ENCODE measurements around the gene PATZ1.

PATZ1 gene

DNA sequence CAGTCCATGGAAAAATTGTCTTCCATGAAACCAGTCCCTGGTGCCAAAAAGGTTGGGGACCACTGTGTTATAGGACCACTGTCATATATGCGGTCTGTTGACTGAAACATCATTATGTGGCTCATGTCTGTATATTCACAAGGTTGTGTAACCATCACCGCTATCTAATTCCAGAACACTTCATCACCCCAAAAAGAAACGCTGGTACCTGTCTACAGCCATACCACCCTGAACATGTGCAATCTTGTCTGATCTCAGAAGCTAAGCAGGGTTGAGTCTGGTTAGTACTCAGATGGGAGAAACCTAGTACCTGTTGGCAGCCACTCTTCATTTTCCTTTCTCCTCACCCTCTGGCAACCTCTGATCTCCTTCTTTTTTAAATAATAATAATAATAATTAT is 41.0 kb downstream of the PATZ1 start:
- no peak for DNase-seq

DNA sequence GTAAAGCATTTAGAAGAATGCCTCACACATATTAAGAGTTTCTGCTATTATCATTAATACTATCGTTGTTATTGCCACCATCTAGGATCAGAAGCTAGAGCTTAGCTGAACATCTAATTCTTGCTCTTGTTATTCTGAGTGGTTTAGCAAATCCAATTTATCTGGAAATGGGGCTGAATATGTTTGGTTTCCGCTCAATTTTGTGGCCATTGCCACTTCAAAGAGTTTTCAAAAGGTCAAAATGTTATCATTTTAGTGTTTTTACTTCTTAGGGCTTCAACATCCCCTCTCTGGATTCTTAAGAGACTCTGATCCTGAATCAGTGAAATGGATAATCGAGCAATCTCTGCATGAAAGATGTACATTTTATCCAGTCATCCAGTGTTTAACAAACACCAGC is 43.6 kb downstream of the PATZ1 start:
- DNase-seq, result no peak

- no peak for DNase-seq
These were observed 44.1 kb downstream of the PATZ1 start for GRCh38 chr22:31302006-31302405.

DNA sequence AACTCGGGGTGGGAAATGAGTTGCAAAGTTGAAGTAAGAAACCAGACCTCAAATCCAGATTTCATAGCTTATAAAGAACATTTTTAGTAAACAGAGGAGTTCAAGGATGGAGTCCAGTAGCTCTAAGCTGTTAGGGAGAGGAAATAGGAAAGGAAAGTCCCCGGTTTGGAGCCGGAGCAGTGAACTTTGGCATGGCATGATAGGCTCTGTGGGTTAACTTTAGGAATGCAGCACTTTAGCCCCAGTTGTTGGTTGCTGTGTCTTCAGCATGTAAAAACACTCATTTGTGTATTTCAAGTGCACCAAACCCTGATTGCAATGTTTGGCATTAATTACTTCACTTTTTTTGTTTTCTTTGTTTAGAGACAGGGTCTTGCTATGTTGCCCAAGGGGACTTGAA is 45.2 kb downstream of the PATZ1 start:
- no peak for DNase-seq

DNA sequence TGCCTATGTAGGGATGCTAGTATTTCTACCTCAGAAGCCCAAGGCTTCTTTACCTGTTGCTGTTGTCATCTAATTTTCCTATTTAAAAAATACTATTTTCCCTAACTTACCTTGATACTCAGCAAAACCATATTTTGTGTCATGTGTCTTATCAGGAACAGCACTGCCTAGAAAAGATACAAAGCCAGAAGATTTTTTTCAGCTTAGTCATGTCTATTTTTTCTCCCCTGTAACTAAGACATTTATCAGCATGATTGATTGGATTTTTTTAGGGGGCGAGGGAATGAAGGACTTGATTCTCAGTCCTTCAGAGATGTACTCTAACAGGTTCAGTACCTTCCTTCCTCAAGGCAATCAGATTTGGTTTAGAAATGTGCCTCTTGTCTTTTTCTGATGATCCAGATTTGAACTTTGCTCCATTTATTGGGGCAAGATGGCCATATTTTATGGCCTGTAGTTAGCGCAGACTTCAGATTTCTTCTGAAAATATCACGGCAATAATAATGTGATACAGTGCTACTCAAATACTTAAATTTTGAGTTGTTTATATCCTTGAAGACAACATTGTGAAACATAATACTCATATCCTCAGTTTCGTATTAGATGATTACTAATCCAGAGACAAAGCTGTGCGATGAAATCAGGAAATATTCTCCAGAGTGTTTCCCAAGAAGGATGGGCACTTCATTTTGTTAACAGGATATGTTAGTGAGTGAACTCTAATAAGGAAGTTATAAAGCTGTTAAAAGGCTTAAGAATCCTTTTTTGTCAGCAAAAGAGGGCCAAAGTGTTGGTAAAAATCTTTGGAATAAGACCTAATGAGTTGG is 50.1 kb downstream of the PATZ1 start:
- no peak for DNase-seq

DNA sequence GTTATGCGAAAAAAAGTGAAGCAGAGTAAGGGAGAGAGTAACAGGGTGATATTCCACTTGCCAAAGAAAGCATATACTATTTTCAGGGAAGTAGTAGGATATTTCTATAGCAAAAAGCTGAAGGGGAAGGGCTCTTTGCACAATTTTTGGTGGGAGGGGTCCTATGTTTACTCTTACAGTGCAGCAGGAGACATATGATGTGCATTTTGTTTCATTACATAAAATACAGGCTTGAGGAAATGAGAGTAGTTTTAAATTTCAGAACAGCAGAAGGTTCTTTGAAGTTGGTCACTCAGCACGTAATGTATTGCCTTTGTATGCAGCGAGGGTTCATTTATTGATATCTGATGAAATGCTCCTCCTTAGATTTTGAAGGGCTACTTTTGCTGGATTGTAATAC is 50.8 kb downstream of the PATZ1 start:
- DNase-seq, result no peak

- peak; percentile 69 for DNase-seq
These were observed 53.7 kb downstream of the PATZ1 start, which contains the start of gene PIK3IP1 for GRCh38 chr22:31292236-31292989. Gene PIK3IP1 (minus strand): TSS chr22:31292488. CDS start chr22:31292344, 144 bp downstream.

- no peak for DNase-seq
These were observed 54.5 kb downstream of the PATZ1 start for GRCh38 chr22:31291481-31292235.

GRCh38 chr22:31290494-31291471 is 55.4 kb downstream of the PATZ1 start:
- DNase-seq, result peak; percentile 78

GRCh38 chr22:31289344-31289743 is 56.8 kb downstream of the PATZ1 start:
- no peak for DNase-seq

GRCh38 chr22:31288496-31289240 is 57.5 kb downstream of the PATZ1 start:
- no peak for DNase-seq

- DNase-seq, result no peak
These were observed 58.2 kb downstream of the PATZ1 start for GRCh38 chr22:31287818-31288495.

- DNase-seq, result no peak
These were observed 59.5 kb downstream of the PATZ1 start for GRCh38 chr22:31286360-31287255.

DNA sequence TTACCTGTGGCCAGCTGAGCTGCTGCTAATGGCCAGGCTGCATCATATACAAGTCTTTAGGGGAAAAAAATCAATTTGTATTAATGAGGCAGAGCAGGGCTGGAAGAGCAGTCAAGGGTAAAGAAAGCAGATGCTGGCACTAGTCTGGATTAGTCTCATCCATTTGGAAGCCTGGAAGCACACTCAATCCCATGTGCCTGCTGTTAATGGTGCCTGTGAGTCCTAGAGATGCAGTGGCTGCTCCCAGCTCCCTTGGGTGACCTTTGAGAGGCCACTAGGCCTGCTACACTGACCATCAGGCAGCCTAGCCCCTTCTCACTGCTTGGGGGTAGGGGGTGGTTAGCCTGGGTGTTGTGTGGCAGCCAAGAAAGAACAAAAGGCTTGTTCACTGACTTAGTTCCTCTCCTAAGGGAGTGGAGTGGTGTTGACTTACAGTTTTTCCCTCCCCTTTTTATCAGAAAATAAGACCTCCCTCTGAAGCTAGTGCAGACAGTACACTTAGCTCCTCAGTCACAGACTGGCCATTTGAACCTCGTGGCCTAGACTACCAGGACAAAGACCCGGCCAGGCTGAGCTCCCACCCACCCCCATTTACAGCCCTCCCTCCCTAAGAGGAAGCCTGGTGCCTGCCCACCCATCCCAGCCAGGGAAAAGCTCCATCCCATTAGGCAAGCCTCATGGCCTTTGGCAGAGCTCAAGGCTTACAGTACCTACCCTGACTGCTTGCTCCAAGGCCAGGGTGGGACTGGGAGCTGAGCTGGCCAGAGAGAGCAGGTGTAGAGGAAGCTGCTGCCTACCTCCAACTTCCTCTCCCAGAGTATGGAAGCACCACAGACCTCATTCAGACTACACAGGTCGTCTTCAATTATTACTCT is 61.6 kb downstream of the PATZ1 start:
- no peak for DNase-seq

DNA sequence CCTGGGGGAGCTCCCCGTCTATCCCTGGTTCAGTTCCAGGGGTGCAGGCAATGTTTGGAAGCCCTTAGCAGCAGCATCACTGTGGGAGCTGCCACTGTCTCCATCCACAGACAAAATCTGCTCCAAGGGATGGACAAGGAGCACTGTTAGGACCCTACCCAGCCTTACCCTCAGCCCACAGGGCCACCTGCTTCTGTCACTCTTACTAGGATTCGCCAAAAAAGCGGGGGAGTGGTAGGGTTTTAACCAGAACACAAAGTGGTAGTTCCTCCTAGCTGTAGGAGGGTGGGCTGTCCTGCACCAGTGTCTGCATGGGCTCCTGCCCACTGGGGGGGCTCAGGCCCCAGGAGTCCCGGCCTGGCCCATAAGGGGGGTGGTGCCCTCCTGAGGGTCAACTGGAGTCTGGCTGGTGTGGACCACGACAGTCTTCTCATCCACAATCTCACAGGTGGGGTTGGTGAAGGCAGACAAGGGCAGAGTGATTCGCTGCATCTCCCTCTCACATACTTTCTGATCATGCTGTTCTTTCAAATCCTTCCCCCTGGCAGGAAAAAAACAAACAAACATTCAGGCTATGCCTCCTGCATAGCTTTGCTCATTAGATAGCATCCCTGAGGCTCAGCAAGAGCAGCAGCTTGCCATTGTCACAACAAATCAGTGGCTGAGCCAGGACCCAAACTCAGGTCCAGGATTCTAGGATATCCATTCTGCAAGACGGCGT is 63.2 kb downstream of the PATZ1 start:
- DNase-seq, result no peak

- no peak for DNase-seq
These were observed 64.4 kb downstream of the PATZ1 start for GRCh38 chr22:31281733-31282132.

DNA sequence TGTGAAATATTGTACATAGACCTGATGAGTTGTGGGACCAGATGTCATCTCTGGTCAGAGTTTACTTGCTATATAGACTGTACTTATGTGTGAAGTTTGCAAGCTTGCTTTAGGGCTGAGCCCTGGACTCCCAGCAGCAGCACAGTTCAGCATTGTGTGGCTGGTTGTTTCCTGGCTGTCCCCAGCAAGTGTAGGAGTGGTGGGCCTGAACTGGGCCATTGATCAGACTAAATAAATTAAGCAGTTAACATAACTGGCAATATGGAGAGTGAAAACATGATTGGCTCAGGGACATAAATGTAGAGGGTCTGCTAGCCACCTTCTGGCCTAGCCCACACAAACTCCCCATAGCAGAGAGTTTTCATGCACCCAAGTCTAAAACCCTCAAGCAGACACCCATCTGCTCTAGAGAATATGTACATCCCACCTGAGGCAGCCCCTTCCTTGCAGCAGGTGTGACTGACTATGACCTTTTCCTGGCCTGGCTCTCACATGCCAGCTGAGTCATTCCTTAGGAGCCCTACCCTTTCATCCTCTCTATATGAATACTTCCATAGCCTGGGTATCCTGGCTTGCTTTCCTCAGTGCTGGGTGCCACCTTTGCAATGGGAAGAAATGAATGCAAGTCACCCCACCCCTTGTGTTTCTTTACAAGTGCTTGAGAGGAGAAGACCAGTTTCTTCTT is 66.2 kb downstream of the PATZ1 start:
- no peak for DNase-seq

GRCh38 chr22:31279327-31279669 is 66.8 kb downstream of the PATZ1 start:
- DNase-seq, result no peak
